Spleen (tissue), 11 donors: Measurements from ENCODE around the gene IL3. TPM values are rescaled to one million over a fixed set of nuclear protein-coding genes. Genes with fewer than 3 reads are reported as not detected.

Source experiments
- DNase-seq: peaks from one replicate; pipeline ENCODE4 v3.0.0-alpha.2; 2020
- H3K27ac ChIP-seq, 8 donors: fragments of 200-600 bp; sonication (generic) in 7 of 8; 1 replicate in 4 of 8; 2 replicates in 4 of 8; pipeline versions ENCODE4 v1.5.0 to v1.8.0; 2016 to 2021; ENCODE audit warnings: inconsistent platforms in 4 of 8, mild to moderate bottlenecking in 4 of 8, moderate library complexity in 1 of 8
- H3K27me3 ChIP-seq, 7 donors: fragments of 200-600 bp; sonication (generic) in 6 of 7; replicated peaks in 1 of 7; 1 replicate in 4 of 7; 2 replicates in 3 of 7; pipeline versions ENCODE4 v1.5.0 to v1.8.0; 2016 to 2021; ENCODE audit warnings: inconsistent platforms in 3 of 7, mild to moderate bottlenecking in 1 of 7
- H3K36me3 ChIP-seq, 6 donors: fragments of 200-600 bp; sonication (generic) in 5 of 6; 1 replicate in 4 of 6; 2 replicates in 2 of 6; pipeline versions ENCODE4 v1.5.0 to v1.8.0; 2016 to 2021; ENCODE audit warnings: inconsistent platforms in 2 of 6
- H3K4me1 ChIP-seq, 6 donors: fragments of 200-600 bp; sonication (generic) in 5 of 6; 1 replicate in 3 of 6; 2 replicates in 3 of 6; pipeline versions ENCODE4 v1.5.0 to v1.8.0; 2016 to 2021; ENCODE audit warnings: inconsistent platforms in 3 of 6
- H3K4me3 ChIP-seq, 8 donors: fragments of 200-600 bp; sonication (generic) in 7 of 8; 1 replicate in 4 of 8; 2 replicates in 4 of 8; pipeline versions ENCODE4 v1.5.0 to v1.8.0; 2016 to 2021; ENCODE audit warnings: inconsistent platforms in 4 of 8, mild to moderate bottlenecking in 4 of 8, moderate library complexity in 2 of 8
- H3K9me3 ChIP-seq, 8 donors: fragments of 200-600 bp; sonication (generic) in 7 of 8; 1 replicate in 4 of 8; 2 replicates in 4 of 8; pipeline versions ENCODE4 v1.5.0 to v1.8.0; 2016 to 2021; ENCODE audit warnings: inconsistent platforms in 4 of 8
- POLR2A ChIP-seq, 3 donors: fragments of 450-650 bp; IDR thresholded peaks; one replicate each; pipeline ENCODE4 v1.5.1; 2017; ENCODE audit warnings: antibody characterized with exemption in 3 of 3, mild to moderate bottlenecking in 1 of 3
- POLR2AphosphoS5 ChIP-seq, 3 donors: sonication (generic); formaldehyde crosslinking; IDR thresholded peaks; one replicate each; pipeline ENCODE4 v1.5.1; 2017; ENCODE audit warnings: antibody characterized with exemption in 3 of 3
- whole genome bisulfite sequencing, 5 donors: extraction: QIAGEN DNeasy Blood & Tissue Kit in 3 of 5; methylation state at CpG; one replicate each; pipeline versions ENCODE4 v1.1.5 to v1.1.7; 2013 to 2018; 5-methylcytosine and 5-hydroxymethylcytosine counted together
- intact Hi-C: fragments of 100-400 bp; cut with DNase I; formaldehyde crosslinking; loops from one replicate; pipeline ENCODE4 v1.15.0; 2023; ENCODE audit warnings: low total_unique reads
- polyA plus RNA-seq, 3 donors: library from polyadenylated mRNA; stranded (reverse); fragments of 200-250 nt; gene quantifications; one replicate each; pipeline ENCODE4 v1.2.1, GENCODE V29; 2013
- total RNA-seq, 7 donors: library from RNA; depleted of rRNA in 3 of 7; stranded (reverse); fragments of >200 nt in 3 of 7; fragmentation: NEBNext Ultra II Directional in 4 of 7; extraction: Animal tissue kit (Norgen Biotek cat#: 25700) in 4 of 7; gene quantifications; one replicate each; pipeline versions ENCODE4 v1.1.0 to v1.2.1, GENCODE V29; 2016 to 2021
- TF ChIP-seq, protein P1 (sequence below), 11 experiments: fragments of 200-600 bp in 7 of 11; fragments of 450-650 bp in 4 of 11; sonication (generic) in 4 of 11; IDR thresholded peaks in 8 of 11; conservative IDR thresholded peaks in 3 of 11; 1 replicate in 7 of 11; 2 replicates in 4 of 11; pipeline versions ENCODE4 v1.4.0 to v1.8.0; 2016 to 2021; ENCODE audit warnings: antibody characterized with exemption in 11 of 11, inconsistent platforms in 4 of 11, mild to moderate bottlenecking in 1 of 11
- donor health status: healthy with polysubstance abuse.
- donor health status: DM: no; HTN: no; CAD: no; lungs with moderate emphysema.
- donor health status: DM: no; HTN: no; CAD: no.
- donor health status: Bipolar disorder and iron deficiency.
- donor health status: healthy.
- donor health status: DM: no; HTN: no; CAD: no.
- donor health status: DM: yes; HTN: yes; CAD: no.

Gene IL3
- total and polyA plus RNA-seq, 10 donors, result not detected

DNA sequence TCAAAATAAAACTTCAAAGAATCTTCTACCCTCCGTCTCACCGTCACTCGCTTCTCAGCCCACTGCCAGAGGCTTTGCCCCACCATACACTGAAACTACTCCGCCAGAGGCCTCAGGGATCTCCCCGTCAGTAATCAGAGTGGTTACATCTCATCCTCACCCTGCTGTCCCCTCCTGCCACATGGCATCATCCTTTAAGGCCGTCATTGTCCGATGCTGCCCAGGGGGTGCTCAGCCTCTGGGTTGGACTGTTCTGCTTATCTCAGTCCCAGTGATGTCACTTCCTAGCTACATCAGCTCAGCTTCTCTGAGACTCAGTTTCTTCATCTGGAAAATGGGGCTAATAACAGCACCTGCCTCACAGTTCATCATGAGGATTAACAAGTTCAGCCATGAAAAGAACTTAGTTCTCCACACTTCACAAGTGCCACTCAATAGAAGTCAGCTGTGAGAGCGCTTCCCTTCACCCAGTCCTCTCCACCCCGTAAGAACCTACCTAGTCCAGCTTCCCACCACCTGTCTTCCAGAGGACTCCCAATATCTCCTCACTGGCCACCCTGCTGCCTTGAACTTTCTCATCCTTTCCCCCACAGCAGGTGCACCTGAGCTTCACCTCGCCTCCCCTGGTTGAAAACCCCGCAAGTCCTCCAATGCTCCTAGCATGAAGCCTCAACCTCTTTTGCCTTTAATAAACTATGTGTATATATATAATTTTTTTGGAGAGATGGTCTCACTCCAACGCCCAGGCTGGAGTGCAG is 2.8 kb upstream of the IL3 start:
- Histone ChIP-seq H3K27me3 (no peaks in the 10 kb centered on the region), H3K9me3 (no peaks in the 10 kb centered on the region), H3K27ac (no peak overlapping the region), H3K36me3 (no peaks in the 10 kb centered on the region), H3K4me1 (peaks cover 0 to 5% (median 0%) of the 10 kb centered on the region in 6 donors), H3K4me3 (no peak overlapping the region)
- no peak for DNase-seq
- 87 to 91% (median 89%) methylated on average over 12 of the region's 12 CpGs for WGBS, 5 donors
- intact Hi-C loops, result no loop called here
- TF ChIP-seq, protein P1, sequence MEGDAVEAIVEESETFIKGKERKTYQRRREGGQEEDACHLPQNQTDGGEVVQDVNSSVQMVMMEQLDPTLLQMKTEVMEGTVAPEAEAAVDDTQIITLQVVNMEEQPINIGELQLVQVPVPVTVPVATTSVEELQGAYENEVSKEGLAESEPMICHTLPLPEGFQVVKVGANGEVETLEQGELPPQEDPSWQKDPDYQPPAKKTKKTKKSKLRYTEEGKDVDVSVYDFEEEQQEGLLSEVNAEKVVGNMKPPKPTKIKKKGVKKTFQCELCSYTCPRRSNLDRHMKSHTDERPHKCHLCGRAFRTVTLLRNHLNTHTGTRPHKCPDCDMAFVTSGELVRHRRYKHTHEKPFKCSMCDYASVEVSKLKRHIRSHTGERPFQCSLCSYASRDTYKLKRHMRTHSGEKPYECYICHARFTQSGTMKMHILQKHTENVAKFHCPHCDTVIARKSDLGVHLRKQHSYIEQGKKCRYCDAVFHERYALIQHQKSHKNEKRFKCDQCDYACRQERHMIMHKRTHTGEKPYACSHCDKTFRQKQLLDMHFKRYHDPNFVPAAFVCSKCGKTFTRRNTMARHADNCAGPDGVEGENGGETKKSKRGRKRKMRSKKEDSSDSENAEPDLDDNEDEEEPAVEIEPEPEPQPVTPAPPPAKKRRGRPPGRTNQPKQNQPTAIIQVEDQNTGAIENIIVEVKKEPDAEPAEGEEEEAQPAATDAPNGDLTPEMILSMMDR (IDR thresholded peaks at IDR 0.05 in 8 of 11, conservative IDR thresholded peaks at IDR 0.05 in 3 of 11), result no peak
- no peak for TF ChIP-seq POLR2AphosphoS5 (IDR thresholded peaks at IDR 0.05)
- TF ChIP-seq POLR2A (IDR thresholded peaks at IDR 0.05), result no peak

DNA sequence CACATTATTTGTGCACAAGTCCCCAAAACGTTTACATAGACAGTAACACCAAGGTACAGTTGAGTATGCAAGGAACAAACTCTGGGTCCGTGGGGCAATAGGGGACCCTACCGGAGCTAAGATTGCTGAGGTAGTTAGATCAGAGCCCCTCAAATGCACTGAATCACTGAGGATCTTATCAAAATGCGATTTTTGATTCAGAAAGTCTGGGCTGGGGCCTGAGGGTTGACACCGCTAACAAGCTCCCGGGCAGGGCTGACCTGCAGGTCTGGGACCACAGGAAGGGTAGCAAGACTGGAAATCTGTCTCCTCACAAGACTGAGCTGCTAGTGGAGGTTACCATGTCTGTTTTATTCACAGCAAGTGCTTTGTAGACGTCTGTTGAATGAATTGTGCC is 1.8 kb upstream of the IL3 start:
- no peak for DNase-seq
- 86 to 92% (median 90%) methylated on average over 6 to 7 of the region's 7 CpGs for WGBS, 5 donors
- H3K4me1 ChIP-seq, result peaks cover 0 to 11% (median 0%) of the 10 kb centered on the region in 6 donors

DNA sequence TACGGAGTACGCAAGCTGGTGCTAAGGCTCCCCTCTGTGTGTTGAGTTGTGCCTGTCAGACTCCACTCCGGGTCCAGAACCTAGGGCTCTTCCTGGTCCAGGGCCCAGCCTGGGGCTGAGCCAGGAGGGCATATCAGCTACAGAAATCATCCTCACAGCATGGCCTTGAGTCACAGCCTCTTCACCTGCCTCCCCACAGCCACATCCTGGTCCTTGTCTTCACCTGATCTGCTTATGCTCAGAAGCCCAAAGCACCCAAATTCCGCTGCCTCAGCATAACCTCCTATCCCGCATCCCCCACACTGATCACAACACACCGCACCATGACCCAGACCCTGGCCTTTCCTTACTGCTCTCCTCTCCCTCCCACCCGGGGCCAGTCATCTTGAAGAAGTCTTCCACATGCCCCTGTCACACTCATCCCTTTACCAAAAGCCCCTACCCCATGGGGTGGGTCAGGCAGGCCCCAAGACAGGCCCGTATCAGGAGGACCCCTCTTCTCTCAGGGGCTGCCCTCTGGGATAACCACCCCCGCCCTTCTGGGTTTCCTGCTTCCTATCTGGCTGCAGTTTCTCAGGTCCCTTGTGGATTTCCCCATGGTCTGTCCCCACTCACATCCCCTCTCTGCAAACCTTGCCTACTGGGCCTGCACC is 1.3 kb upstream of the IL3 start:
- H3K4me3 ChIP-seq, result no peak overlapping the region
- intact Hi-C loops, result no loop called here
- WGBS, 5 donors, result 74 to 78% (median 75%) methylated on average over 6 to 9 of the region's 9 CpGs
- no peak overlapping the region for H3K27ac ChIP-seq
- peaks cover 0 to 4% (median 0%) of the 10 kb centered on the region in 7 donors for H3K27me3 ChIP-seq
- no peaks in the 10 kb centered on the region for H3K9me3 ChIP-seq
- TF ChIP-seq, protein P1 (IDR thresholded peaks at IDR 0.05 in 8 of 11, conservative IDR thresholded peaks at IDR 0.05 in 3 of 11), result no peak
- TF ChIP-seq POLR2AphosphoS5 (IDR thresholded peaks at IDR 0.05), result no peak
- no peak for TF ChIP-seq POLR2A (IDR thresholded peaks at IDR 0.05)
- H3K4me1 ChIP-seq, result peaks cover 0 to 12% (median 0%) of the 10 kb centered on the region in 6 donors
- peak; percentile 59 for DNase-seq
- no peaks in the 10 kb centered on the region for H3K36me3 ChIP-seq

More for the DNA sequence above, 1.8 kb upstream of the IL3 start:
- intact Hi-C loops, result no loop called here
- Histone ChIP-seq H3K36me3 (no peaks in the 10 kb centered on the region), H3K27ac (no peak overlapping the region), H3K27me3 (no peaks in the 10 kb centered on the region), H3K9me3 (no peaks in the 10 kb centered on the region), H3K4me3 (no peak overlapping the region)
- TF ChIP-seq, protein P1 (IDR thresholded peaks at IDR 0.05 in 8 of 11, conservative IDR thresholded peaks at IDR 0.05 in 3 of 11), result no peak
- TF ChIP-seq POLR2A (IDR thresholded peaks at IDR 0.05) (no peak), POLR2AphosphoS5 (IDR thresholded peaks at IDR 0.05) (no peak)
